Activated CD4-positive, CD25-positive, alpha-beta regulatory T cell treated with anti-CD3 and anti-CD28 coated beads, Interleukin-2, amount 50 U/mL, for 72 hours (primary cell): ENCODE measurements around the gene GRIP1.

Experiments used
- DNase-seq: peaks from one replicate; pipeline ENCODE4 v3.0.0; 2021

GRIP1 gene

GRCh38 chr12:66598608-66599007 lies 80.3 kb downstream of the GRIP1 start:
- no peak for DNase-seq

- DNase-seq, result no peak
Measured at GRCh38 chr12:66598079-66598478, 80.8 kb downstream of the GRIP1 start.

- no peak for DNase-seq
Measured at GRCh38 chr12:66596199-66596598, 82.7 kb downstream of the GRIP1 start.

GRCh38 chr12:66594688-66595087 lies 84.2 kb downstream of the GRIP1 start:
- DNase-seq, result no peak

GRCh38 chr12:66590275-66590985 lies 88.4 kb downstream of the GRIP1 start:
- no peak for DNase-seq

GRCh38 chr12:66589095-66589494 lies 89.8 kb downstream of the GRIP1 start:
- DNase-seq, result no peak

- no peak for DNase-seq
Measured at GRCh38 chr12:66587912-66588311, 91.0 kb downstream of the GRIP1 start.

GRCh38 chr12:66584673-66585072 lies 94.2 kb downstream of the GRIP1 start:
- no peak for DNase-seq

- DNase-seq, result no peak
Measured at GRCh38 chr12:66573605-66574004, 105.3 kb downstream of the GRIP1 start.

- no peak for DNase-seq
Measured at GRCh38 chr12:66572845-66573244, 106.0 kb downstream of the GRIP1 start.

GRCh38 chr12:66571361-66571915 lies 107.4 kb downstream of the GRIP1 start:
- DNase-seq, result no peak

GRCh38 chr12:66563220-66563619 lies 115.7 kb downstream of the GRIP1 start:
- no peak for DNase-seq

GRCh38 chr12:66555113-66555512 lies 123.8 kb downstream of the GRIP1 start:
- no peak for DNase-seq

- no peak for DNase-seq
Measured at GRCh38 chr12:66552716-66553115, 126.2 kb downstream of the GRIP1 start.

GRCh38 chr12:66550626-66551025 lies 128.2 kb downstream of the GRIP1 start:
- DNase-seq, result no peak

- no peak for DNase-seq
Measured at GRCh38 chr12:66549050-66549389, 129.9 kb downstream of the GRIP1 start.

GRCh38 chr12:66548338-66549049 lies 130.4 kb downstream of the GRIP1 start:
- no peak for DNase-seq

- no peak for DNase-seq
Measured at GRCh38 chr12:66541426-66541825, 137.4 kb downstream of the GRIP1 start.

GRCh38 chr12:66539431-66539830 lies 139.4 kb downstream of the GRIP1 start:
- DNase-seq, result no peak

- no peak for DNase-seq
Measured at GRCh38 chr12:66538970-66539369, 139.9 kb downstream of the GRIP1 start.

GRCh38 chr12:66537876-66538275 lies 141.0 kb downstream of the GRIP1 start:
- no peak for DNase-seq

- no peak for DNase-seq
Measured at GRCh38 chr12:66533767-66534166, 145.1 kb downstream of the GRIP1 start.

GRCh38 chr12:66531766-66532165 lies 147.1 kb downstream of the GRIP1 start:
- DNase-seq, result no peak

GRCh38 chr12:66529934-66530333 lies 148.9 kb downstream of the GRIP1 start:
- no peak for DNase-seq
